HG03159 (cell line): ENCODE data around the gene NCBP1.
A peak's percentile ranks its signal among the peaks of the same experiment; 100 is the strongest.

Experiments used
- ATAC-seq: cut with Tn5 transposase; IDR thresholded peaks from one replicate; pipeline ENCODE4 v1.9.1; 2021; ENCODE audit warnings: mild to moderate bottlenecking, moderate library complexity; ENCODE audit not compliant: unreplicated experiment

Gene NCBP1

DNA sequence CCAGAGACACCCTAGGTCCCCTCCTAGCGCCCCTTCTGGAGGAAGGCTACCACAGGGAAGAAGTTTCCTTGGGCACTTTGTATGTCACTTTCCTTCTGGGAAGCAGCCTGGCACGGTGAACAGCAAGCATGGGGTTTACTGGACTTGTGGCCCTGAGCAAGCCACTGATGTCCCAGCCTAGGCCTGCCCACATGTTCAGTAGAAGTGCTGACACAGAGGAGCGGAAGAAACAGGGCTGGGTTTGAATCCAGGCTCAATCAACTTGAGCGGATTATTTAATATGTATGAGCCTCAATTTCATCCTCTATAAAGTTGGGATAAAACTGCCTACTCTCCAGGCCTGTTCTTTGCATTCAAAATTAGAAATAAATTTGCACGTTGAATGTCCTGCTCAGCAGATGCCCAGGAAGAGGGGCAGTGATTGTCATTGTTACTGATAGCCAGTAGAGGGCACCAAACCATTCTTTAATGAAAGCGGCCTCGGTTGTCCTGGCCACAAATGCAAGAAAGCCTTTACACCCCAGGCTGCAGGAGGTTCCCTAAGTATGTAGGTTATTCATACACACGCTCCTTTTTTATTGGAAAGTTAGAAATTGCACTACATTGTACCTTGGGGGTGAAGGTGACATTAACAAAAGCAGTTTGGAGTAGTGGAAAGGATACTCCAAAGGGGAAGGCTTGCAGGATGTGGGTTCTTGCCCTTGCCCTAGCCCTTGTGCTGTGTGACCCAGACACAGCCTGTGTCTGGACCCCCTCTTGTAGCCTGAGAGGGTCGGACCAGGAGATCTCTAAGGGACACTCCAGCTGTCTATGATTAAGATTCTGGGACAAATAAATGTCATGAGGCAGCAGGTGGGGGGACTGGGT, 77.0 kb downstream of the NCBP1 start:
- peak; percentile 53 for ATAC-seq

DNA sequence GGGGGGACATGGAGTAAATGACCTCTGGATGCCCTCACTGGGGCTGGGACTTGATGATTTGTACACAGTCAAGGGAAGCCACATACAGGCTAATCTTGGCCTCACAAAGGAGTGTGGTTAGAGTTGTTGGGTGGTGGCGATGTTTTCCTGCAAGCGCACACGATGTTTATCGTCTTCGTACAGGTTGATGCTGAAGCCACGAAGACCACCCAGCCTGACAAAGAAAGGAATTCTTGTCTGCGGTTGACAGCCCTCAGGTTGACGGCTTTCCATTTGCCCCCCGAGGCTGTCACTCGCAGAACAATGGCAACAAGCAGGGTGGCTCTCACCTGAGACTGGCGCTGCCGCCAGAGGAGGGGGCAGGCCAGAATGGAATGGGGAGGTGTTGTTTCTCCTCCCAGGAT, 77.6 kb downstream of the NCBP1 start:
- ATAC-seq, result no peak

DNA sequence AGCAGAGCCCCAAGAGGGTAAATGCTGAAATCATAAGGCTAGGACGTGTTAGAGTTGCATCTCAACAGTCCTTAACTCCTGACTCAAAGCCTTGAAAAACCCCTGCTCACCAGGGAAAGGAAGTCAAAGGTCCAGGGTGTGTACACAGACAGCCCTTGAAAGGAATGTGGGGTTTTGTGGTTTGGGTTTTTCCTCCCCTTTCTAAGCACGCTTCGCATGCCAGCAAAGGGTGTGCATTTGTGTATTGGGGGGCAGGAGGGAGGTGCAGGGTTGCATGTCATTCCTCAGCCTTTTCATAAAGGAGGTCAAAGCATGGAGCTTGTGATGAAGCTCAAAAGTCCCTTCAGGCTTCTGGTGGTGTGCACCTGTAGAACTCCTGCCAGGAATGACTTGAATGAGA, 80.8 kb downstream of the NCBP1 start:
- ATAC-seq, result no peak

DNA sequence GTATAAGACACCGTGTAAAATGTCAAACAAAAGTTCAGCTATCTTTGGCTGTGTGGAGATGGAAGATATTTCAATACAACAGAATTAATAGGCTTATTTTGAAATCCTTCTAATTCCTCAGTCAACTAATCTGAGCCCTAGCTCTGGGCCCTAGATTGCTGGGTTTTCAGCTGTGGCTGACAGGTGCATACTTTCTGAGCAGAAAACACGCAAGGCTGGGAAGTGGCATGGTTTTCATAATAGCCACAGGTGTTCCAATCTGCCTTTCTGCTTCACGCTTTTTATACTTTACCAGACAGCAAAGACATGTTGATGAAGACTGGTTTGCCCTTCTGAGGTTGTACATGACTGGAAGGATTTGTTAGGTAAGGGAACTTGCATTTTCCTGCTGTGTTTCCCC, 84.2 kb downstream of the NCBP1 start:
- no peak for ATAC-seq

DNA sequence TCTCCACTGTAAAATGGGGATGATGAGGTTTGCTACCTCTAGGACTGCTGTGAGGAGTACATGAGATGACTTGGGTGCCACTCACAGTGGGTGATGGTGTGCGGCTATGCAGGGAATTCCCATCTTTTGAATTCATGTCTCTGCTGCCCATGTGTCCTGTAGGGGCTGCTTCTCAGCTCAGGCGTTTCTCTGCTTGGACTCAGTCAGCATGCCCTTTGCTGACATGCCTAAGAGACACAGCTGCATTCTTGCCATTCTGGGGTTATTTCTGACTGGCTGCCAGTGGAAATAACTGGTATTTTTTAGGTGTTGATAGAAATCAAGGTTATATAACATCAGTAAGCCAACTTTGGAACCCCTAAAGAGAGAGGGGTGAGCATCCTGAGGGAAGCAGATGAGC, 87.8 kb downstream of the NCBP1 start:
- ATAC-seq, result no peak

DNA sequence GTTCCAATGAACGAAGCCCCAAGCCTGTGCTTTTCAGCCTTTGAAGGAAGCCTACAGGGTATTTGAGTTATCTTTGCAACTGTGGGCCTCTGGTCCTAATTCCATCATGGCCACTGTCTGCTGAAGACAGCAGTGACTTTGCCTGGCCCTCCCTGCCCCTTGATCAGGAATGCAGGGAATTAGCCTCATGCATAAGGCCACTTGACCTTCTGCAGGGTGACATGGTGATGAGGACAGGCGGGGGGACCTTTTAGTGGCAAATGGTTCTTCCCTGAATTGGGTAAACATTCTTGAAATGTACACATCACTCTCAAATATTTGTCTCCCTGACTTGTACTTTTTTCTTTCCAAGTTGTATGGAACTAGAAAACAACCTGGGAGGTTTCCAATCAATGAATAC, 88.7 kb downstream of the NCBP1 start:
- ATAC-seq, result no peak
